Measurements from ENCODE around the gene CD69. TPM values are rescaled to one million over a fixed set of nuclear protein-coding genes. Genes with fewer than 3 reads are reported as not detected.
A peak's percentile ranks its signal among the peaks of the same experiment; 100 is the strongest.

Gene CD69
- total and polyA plus RNA-seq, 2 donors (not counting 1 experiment from before 2014, with no cell fraction given) = 45.1 to 997 TPM

GRCh38 chr12:9795945-9796344 lies 35.2 kb upstream of the CD69 start:
- Histone ChIP-seq H2AFZ (ENCODE audit: insufficient read depth, low read depth, low read length, poor library complexity, severe bottlenecking) (no peak overlapping the region), H3K36me3 (replicated peaks in 1 of 2; ENCODE audit: control extremely low read depth in 1 of 2, control insufficient read depth in 1 of 2, extremely low read depth in 1 of 2, insufficient read depth in 2 of 2, low read length in 1 of 2) (no peaks in the 10 kb centered on the region), H3K4me1 (ENCODE audit: control insufficient read depth in 2 of 2, insufficient read depth in 2 of 2, low read length in 2 of 2) (peaks cover 31 to 41% of the 10 kb centered on the region in 2 donors), H3K79me2 (ENCODE audit: control insufficient read depth, insufficient read depth, low read length) (peaks cover 26% of the 10 kb centered on the region), H3K9me3 (ENCODE audit: control extremely low read depth in 1 of 3, control insufficient read depth in 2 of 3, insufficient read depth in 1 of 3, low read length in 2 of 3) (no peaks in the 10 kb centered on the region), H4K20me1 (ENCODE audit: control insufficient read depth, insufficient read depth, low read length, poor library complexity, severe bottlenecking) (no peaks in the 10 kb centered on the region), H3K4me3 (ENCODE audit: control extremely low read depth in 1 of 5, extremely low read depth in 1 of 5, insufficient read depth in 1 of 5, low read depth in 2 of 5, low read length in 4 of 5) (no peak overlapping the region), H3K27me3 (replicated peaks in 1 of 4; ENCODE audit: control extremely low read depth in 1 of 4, control insufficient read depth in 3 of 4, insufficient read depth in 4 of 4, low read length in 3 of 4) (no peaks in the 10 kb centered on the region), H3K4me2 (replicated peaks; ENCODE audit: low read depth, low read length, poor library complexity, severe bottlenecking) (no peak overlapping the region), H3K9ac (ENCODE audit: low read length) (no peak overlapping the region), H3K27ac (ENCODE audit: low read length in 2 of 2) (no peak overlapping the region)
- POLR2A ChIA-PET = no interaction called here
- H3K27me3 Mint-ChIP-seq = no peaks in the 10 kb centered on the region
- CTCF ChIA-PET = interaction anchor here (1.6 to 10.7 kb wide), 4 partner anchors 44 to 163 kb away, joined by 4 to 629 read pairs (median 6); partner anchors contain the start of gene CD69
- ATAC-seq (ENCODE audit: low read depth) (no peak), DNase-seq (no peak)
- no peaks in the 10 kb centered on the region for H3K9me3 Mint-ChIP-seq (ENCODE audit: insufficient read depth)
- TF ChIP-seq EZH2 (IDR thresholded peaks at IDR 0.05; ENCODE audit: borderline replicate concordance, insufficient read depth, low read depth, low read length, poor library complexity, severe bottlenecking) = no peak
- TF ChIP-seq, protein P1, sequence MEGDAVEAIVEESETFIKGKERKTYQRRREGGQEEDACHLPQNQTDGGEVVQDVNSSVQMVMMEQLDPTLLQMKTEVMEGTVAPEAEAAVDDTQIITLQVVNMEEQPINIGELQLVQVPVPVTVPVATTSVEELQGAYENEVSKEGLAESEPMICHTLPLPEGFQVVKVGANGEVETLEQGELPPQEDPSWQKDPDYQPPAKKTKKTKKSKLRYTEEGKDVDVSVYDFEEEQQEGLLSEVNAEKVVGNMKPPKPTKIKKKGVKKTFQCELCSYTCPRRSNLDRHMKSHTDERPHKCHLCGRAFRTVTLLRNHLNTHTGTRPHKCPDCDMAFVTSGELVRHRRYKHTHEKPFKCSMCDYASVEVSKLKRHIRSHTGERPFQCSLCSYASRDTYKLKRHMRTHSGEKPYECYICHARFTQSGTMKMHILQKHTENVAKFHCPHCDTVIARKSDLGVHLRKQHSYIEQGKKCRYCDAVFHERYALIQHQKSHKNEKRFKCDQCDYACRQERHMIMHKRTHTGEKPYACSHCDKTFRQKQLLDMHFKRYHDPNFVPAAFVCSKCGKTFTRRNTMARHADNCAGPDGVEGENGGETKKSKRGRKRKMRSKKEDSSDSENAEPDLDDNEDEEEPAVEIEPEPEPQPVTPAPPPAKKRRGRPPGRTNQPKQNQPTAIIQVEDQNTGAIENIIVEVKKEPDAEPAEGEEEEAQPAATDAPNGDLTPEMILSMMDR (IDR thresholded peaks at IDR 0.05) = no peak
- intact Hi-C loops (cut with micrococcal nuclease) = loop anchor here (5.0 kb wide), 1 partner anchor 179 kb away; no protein-coding TSS in a partner anchor
- peaks cover 50% of the 10 kb centered on the region for H3K4me1 Mint-ChIP-seq
- H3K4me3 Mint-ChIP-seq = no peak overlapping the region
- no CpG with 5 or more reads among the region's 2 CpGs for WGBS (ENCODE audit: insufficient coverage)
- no peak overlapping the region for H3K27ac Mint-ChIP-seq

DNA sequence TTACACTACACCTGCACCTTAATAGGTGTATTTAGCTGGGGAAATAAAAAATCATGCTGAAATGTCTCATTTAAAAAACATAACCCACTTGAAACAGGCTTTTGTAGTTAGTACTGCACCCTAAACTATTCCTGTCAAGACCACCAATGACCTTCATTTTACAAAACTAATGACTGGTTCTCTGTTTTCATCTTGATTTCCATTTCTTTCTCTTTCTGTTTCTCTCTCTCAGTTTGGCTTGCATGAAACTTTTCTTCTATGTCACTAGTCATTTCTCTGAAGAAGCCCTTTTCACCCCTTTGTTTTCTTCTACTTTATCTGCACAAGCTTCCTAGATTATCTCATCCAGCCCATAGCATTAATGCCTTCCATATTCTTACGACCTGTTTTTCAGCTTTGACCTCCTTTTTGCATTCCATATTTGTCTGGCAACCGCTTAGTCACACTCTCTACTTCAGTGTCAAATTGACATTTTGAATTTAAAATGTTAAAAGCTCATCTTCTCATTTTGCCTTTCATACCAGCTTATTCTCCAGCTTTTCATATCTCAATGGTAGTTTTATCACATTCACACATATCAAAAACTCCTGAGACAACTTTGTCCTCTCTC lies 33.9 kb upstream of the CD69 start:
- Histone ChIP-seq H4K20me1 (ENCODE audit: control insufficient read depth, insufficient read depth, low read length, poor library complexity, severe bottlenecking) (no peaks in the 10 kb centered on the region), H3K79me2 (ENCODE audit: control insufficient read depth, insufficient read depth, low read length) (peaks cover 26% of the 10 kb centered on the region), H3K27ac (ENCODE audit: low read length in 2 of 2) (peak overlapping the region; percentile 6 to 45), H3K9me3 (ENCODE audit: control extremely low read depth in 1 of 3, control insufficient read depth in 2 of 3, insufficient read depth in 1 of 3, low read length in 2 of 3) (peaks cover 0 to 5% (median 4%) of the 10 kb centered on the region in 3 donors), H2AFZ (ENCODE audit: insufficient read depth, low read depth, low read length, poor library complexity, severe bottlenecking) (no peak overlapping the region), H3K36me3 (replicated peaks in 1 of 2; ENCODE audit: control extremely low read depth in 1 of 2, control insufficient read depth in 1 of 2, extremely low read depth in 1 of 2, insufficient read depth in 2 of 2, low read length in 1 of 2) (no peaks in the 10 kb centered on the region), H3K27me3 (replicated peaks in 1 of 4; ENCODE audit: control extremely low read depth in 1 of 4, control insufficient read depth in 3 of 4, insufficient read depth in 4 of 4, low read length in 3 of 4) (no peaks in the 10 kb centered on the region), H3K4me1 (ENCODE audit: control insufficient read depth in 2 of 2, insufficient read depth in 2 of 2, low read length in 2 of 2) (peaks cover 31 to 43% of the 10 kb centered on the region in 2 donors), H3K4me2 (replicated peaks; ENCODE audit: low read depth, low read length, poor library complexity, severe bottlenecking) (peak overlapping the region; percentile 64), H3K4me3 (ENCODE audit: control extremely low read depth in 1 of 5, extremely low read depth in 1 of 5, insufficient read depth in 1 of 5, low read depth in 2 of 5, low read length in 4 of 5) (peak overlapping the region in 4 of 5 experiments; percentile 18 to 50 (median 36)), H3K9ac (ENCODE audit: low read length) (peak overlapping the region; percentile 27)
- CTCF ChIA-PET = interaction anchor here (1.3 to 10.7 kb wide), 4 partner anchors 42 to 463 kb away, joined by 4 to 629 read pairs (median 5); partner anchors contain the start of gene CD69
- DNase-seq = peak; percentile 41
- Mint-ChIP-seq H3K9me3 (ENCODE audit: insufficient read depth) (peaks cover 3% of the 10 kb centered on the region), H3K4me1 (peaks cover 54% of the 10 kb centered on the region), H3K27ac (peak overlapping the region; percentile 4), H3K27me3 (no peaks in the 10 kb centered on the region), H3K4me3 (peak overlapping the region; percentile 50)
- POLR2A ChIA-PET = no interaction called here
- TF ChIP-seq, protein P1 (IDR thresholded peaks at IDR 0.05) = no peak
- TF ChIP-seq EZH2 (IDR thresholded peaks at IDR 0.05; ENCODE audit: borderline replicate concordance, insufficient read depth, low read depth, low read length, poor library complexity, severe bottlenecking) = no peak
- intact Hi-C loops (cut with micrococcal nuclease) = loop anchor here (1.0 to 5.0 kb wide), 2 partner anchors 75 to 177 kb away; partner anchors contain the start of gene CLEC2B
- WGBS (ENCODE audit: insufficient coverage) = no CpG with 5 or more reads among the region's 2 CpGs
- ATAC-seq (ENCODE audit: low read depth) = no peak
